Dendritic cell treated with granulocyte-macrophage colony-stimulating factor and Interleukin-4, amounts not matched to agents 40 ng/mL and 50 ng/mL, for 4 days (primary cell): ENCODE data around the gene FLNB.
"Not testable (repeated sequence)": the region's sequence is repeated elsewhere in the genome, so short reads cannot be mapped to it uniquely, and the experiment has no call there.

Experiments
- H3K27ac Mint-ChIP-seq: one replicate; pipeline ENCODE4 v1.8.0; 2022; ENCODE audit warnings: mild to moderate bottlenecking, mixed read lengths
- H3K27me3 Mint-ChIP-seq: one replicate; pipeline ENCODE4 v1.8.0; 2022; ENCODE audit warnings: mild to moderate bottlenecking, mixed read lengths
- H3K36me3 Mint-ChIP-seq: one replicate; pipeline ENCODE4 v1.8.0; 2022; ENCODE audit warnings: low read depth, mixed read lengths
- H3K4me1 Mint-ChIP-seq: one replicate; pipeline ENCODE4 v1.8.0; 2022; ENCODE audit warnings: low read depth, mixed read lengths
- H3K4me3 Mint-ChIP-seq: one replicate; pipeline ENCODE4 v1.8.0; 2022; ENCODE audit warnings: mild to moderate bottlenecking, moderate library complexity, mixed read lengths
- H3K9me3 Mint-ChIP-seq: one replicate; pipeline ENCODE4 v1.8.0; 2022; ENCODE audit warnings: mixed read lengths
- intact Hi-C: fragments of 100-400 bp; cut with micrococcal nuclease; formaldehyde crosslinking; loops from one replicate; pipeline ENCODE4 v1.15.0; 2022

FLNB gene

DNA sequence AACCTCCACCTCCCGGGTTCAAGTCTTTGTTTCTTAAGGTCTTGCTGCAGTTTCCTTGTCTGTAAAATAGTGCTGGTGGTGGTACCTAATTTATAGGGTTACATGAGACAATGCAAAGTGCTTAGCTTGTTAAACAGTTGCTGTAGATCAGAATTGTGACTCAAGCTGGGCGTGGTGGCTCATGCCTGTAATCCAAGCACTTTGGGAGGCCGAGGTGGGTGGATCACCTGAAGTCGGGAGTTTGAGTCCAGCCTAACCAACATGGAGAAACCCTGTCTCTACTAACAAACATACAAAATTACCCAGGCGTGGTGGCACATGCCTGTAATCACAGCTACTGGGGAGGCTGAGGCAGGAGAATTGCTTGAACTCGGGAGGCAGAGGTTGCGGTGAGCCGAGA is 19.0 kb upstream of the FLNB start:
- Mint-ChIP-seq H3K27me3 (peaks cover 14% of the 10 kb centered on the region), H3K4me1 (peaks cover 33% of the 10 kb centered on the region)
- H3K36me3 Mint-ChIP-seq, H3K27ac Mint-ChIP-seq, H3K4me3 Mint-ChIP-seq, H3K9me3 Mint-ChIP-seq, intact Hi-C loops: not testable (repeated sequence)

DNA sequence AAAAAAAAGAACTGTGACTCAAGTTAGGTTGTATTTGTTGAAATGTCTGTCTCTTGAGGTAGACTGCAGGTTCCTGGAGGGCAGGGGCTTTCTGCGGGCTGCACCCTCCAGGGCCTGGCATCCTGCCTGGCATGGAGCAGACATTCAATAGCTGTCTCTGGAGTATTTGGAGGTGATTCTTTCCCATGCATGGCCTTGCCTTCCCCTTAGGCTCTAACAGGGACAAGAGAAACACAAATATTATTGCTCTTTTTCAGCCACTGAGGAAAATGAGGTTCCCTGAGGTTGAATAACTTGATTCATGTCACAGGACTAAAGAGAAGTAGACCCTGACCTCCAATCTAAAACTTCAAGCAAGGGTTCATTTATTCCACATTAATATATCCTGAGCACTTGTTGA is 18.6 kb upstream of the FLNB start:
- Mint-ChIP-seq H3K27ac (no peak overlapping the region), H3K36me3 (no peaks in the 10 kb centered on the region), H3K27me3 (peaks cover 14% of the 10 kb centered on the region), H3K4me1 (peaks cover 28% of the 10 kb centered on the region), H3K4me3 (no peak overlapping the region), H3K9me3 (no peaks in the 10 kb centered on the region)
- intact Hi-C loops: no loop called here

- no peak overlapping the region for H3K27ac Mint-ChIP-seq
- no peaks in the 10 kb centered on the region for H3K36me3 Mint-ChIP-seq
- no peak overlapping the region for H3K4me3 Mint-ChIP-seq
- H3K9me3 Mint-ChIP-seq: no peaks in the 10 kb centered on the region
- peaks cover 9% of the 10 kb centered on the region for H3K4me1 Mint-ChIP-seq
- H3K27me3 Mint-ChIP-seq: peaks cover 4% of the 10 kb centered on the region
- intact Hi-C loops: no loop called here
Observed at GRCh38 chr3:57992452-57993213, 15.6 kb upstream of the FLNB start.

GRCh38 chr3:57998366-57999283 is 9.6 kb upstream of the FLNB start:
- no peaks in the 10 kb centered on the region for H3K36me3 Mint-ChIP-seq
- H3K9me3 Mint-ChIP-seq: no peaks in the 10 kb centered on the region
- no peak overlapping the region for H3K27ac Mint-ChIP-seq
- H3K4me1 Mint-ChIP-seq: peaks cover 37% of the 10 kb centered on the region
- intact Hi-C loops: loop anchor here (5.0 kb wide), 1 partner anchor 36 kb away; no protein-coding TSS in a partner anchor
- H3K27me3 Mint-ChIP-seq: peaks cover 2% of the 10 kb centered on the region
- peak overlapping the region; percentile 4 for H3K4me3 Mint-ChIP-seq

DNA sequence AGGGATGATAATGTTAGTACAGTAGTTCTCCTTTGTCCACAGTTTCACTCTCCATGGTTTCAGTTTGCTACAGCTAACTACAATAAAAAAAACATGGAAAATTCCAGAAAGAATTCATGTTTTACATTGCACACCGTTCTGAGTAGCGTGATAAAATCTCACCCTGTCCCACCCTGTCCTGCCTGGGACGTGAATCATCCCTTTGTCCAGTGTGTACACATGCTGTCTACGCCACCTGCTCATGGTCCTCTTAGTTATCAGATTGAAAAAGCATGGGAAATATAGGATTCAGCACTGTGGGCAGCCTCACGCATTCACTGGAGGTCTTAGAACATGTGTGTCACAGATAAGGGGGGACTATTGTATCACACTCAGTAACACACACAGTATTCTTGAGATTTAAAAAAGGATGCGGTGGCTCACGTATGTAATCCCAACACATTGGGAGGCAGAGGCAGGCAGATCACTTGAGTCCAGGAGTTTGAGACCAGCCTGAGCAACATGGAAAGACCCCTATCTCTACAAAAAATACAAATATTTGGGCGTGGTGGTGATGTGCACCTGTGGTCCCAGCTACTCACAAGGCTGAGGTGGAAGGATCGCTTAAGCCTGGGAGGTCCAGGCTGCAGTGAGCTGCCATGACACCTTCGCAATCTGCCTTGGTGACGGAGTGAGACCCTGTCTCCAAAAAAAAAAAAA is 8.7 kb upstream of the FLNB start:
- Mint-ChIP-seq H3K4me3 (no peak overlapping the region), H3K9me3 (no peaks in the 10 kb centered on the region), H3K4me1 (peaks cover 37% of the 10 kb centered on the region), H3K27me3 (peaks cover 2% of the 10 kb centered on the region), H3K36me3 (no peaks in the 10 kb centered on the region), H3K27ac (no peak overlapping the region)
- intact Hi-C loops: loop anchor here (5.0 to 10.0 kb wide), 2 partner anchors 37 to 305 kb away; partner anchors contain the start of genes HTD2 and RPP14

DNA sequence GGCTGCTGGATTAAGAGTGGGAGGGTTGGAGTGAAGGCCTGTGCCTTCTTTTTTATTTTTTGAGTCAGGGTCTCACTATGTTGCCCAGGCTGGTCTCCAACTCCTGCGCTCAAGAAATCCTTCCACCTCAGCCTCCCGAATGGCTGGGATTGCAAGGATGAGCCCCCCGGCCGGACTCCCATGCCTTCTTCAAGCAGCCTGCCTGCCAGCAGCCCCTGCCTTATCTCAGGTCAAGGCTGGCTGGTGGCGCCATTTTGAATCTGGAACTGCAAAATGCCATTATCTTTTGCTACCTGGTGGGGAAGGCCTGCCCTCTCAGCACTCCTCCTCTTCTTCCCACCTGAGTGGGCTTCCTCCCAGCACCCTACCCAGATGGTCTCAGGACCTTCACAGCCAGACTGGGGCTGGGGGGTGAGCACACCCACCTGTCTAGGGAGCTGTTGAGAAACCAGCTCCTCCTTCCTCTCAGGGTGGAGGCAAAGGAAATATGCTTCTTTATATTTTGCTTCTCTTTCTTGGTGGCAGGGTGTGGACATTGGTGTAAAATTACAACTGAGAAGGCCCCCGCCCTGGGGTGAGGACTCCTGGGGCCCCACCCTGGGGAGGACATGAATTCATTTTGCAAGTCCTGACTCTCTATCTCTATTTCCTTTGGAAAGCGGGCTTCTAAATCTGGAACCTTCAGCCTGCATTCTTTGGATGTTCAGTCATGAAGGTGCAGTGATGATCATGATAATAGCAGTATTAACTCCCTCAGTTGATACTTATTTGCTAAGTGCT is 7.7 kb upstream of the FLNB start:
- H3K36me3 Mint-ChIP-seq: no peaks in the 10 kb centered on the region
- H3K4me3 Mint-ChIP-seq: no peak overlapping the region

DNA sequence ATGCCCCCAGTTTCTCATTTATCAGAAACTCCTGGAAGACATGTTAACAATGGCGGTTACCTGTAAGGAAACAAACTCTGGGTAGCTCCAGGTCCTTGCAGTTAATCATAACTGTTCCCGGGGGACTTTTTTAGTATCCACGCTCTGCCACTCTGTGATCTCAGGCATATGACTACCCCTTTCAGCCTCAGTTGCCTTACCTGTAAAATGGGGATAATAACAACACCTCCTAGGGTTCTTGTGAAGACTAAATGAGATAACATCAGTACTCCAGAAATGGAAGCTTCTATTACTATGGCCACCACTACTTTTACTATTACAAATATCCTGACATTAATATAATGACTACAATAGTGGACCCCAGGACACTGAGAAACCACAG is 7.1 kb upstream of the FLNB start:
- peaks cover 2% of the 10 kb centered on the region for H3K27me3 Mint-ChIP-seq
- intact Hi-C loops: loop anchor here (10.0 kb wide), 1 partner anchor 304 kb away; the partner anchor contains the start of genes HTD2 and RPP14
- no peaks in the 10 kb centered on the region for H3K9me3 Mint-ChIP-seq
- no peaks in the 10 kb centered on the region for H3K36me3 Mint-ChIP-seq
- H3K4me1 Mint-ChIP-seq: peaks cover 37% of the 10 kb centered on the region
- H3K4me3 Mint-ChIP-seq: no peak overlapping the region
- no peak overlapping the region for H3K27ac Mint-ChIP-seq

More for the DNA sequence above, 7.7 kb upstream of the FLNB start:
- Mint-ChIP-seq H3K4me1 (peaks cover 37% of the 10 kb centered on the region), H3K9me3 (no peaks in the 10 kb centered on the region), H3K27me3 (peaks cover 2% of the 10 kb centered on the region), H3K27ac (no peak overlapping the region)
- intact Hi-C loops: loop anchor here (10.0 kb wide), 1 partner anchor 304 kb away; the partner anchor contains the start of genes HTD2 and RPP14

GRCh38 chr3:58001979-58002378 is 6.2 kb upstream of the FLNB start:
- no peak overlapping the region for H3K27ac Mint-ChIP-seq
- H3K4me1 Mint-ChIP-seq: peaks cover 37% of the 10 kb centered on the region
- no peak overlapping the region for H3K4me3 Mint-ChIP-seq
- H3K27me3 Mint-ChIP-seq: peaks cover 2% of the 10 kb centered on the region
- intact Hi-C loops: loop anchor here (10.0 kb wide), 1 partner anchor 303 kb away; the partner anchor contains the start of genes HTD2 and RPP14
- no peaks in the 10 kb centered on the region for H3K9me3 Mint-ChIP-seq
- H3K36me3 Mint-ChIP-seq: no peaks in the 10 kb centered on the region

- Mint-ChIP-seq H3K27me3 (peaks cover 2% of the 10 kb centered on the region), H3K27ac (no peak overlapping the region), H3K9me3 (no peaks in the 10 kb centered on the region), H3K4me1 (peaks cover 36% of the 10 kb centered on the region), H3K36me3 (no peaks in the 10 kb centered on the region), H3K4me3 (no peak overlapping the region)
- intact Hi-C loops: loop anchor here (10.0 kb wide), 1 partner anchor 302 kb away; the partner anchor contains the start of genes HTD2 and RPP14
Observed at GRCh38 chr3:58003093-58003492, 5.1 kb upstream of the FLNB start.

GRCh38 chr3:58004973-58005372 is 3.2 kb upstream of the FLNB start:
- intact Hi-C loops: loop anchor here (5.0 to 10.0 kb wide), 2 partner anchors 172 to 300 kb away; partner anchors contain the start of genes HTD2 and RPP14
- Mint-ChIP-seq H3K27me3 (peaks cover 5% of the 10 kb centered on the region), H3K27ac (no peak overlapping the region), H3K4me1 (peaks cover 30% of the 10 kb centered on the region), H3K4me3 (no peak overlapping the region), H3K9me3 (no peaks in the 10 kb centered on the region), H3K36me3 (no peaks in the 10 kb centered on the region)

GRCh38 chr3:58005669-58006068 is 2.6 kb upstream of the FLNB start:
- Mint-ChIP-seq H3K27me3 (peaks cover 5% of the 10 kb centered on the region), H3K4me1 (peaks cover 30% of the 10 kb centered on the region), H3K4me3 (no peak overlapping the region), H3K9me3 (no peaks in the 10 kb centered on the region), H3K36me3 (no peaks in the 10 kb centered on the region), H3K27ac (no peak overlapping the region)
- intact Hi-C loops: loop anchor here (5.0 to 10.0 kb wide), 2 partner anchors 172 to 299 kb away; partner anchors contain the start of genes HTD2 and RPP14

DNA sequence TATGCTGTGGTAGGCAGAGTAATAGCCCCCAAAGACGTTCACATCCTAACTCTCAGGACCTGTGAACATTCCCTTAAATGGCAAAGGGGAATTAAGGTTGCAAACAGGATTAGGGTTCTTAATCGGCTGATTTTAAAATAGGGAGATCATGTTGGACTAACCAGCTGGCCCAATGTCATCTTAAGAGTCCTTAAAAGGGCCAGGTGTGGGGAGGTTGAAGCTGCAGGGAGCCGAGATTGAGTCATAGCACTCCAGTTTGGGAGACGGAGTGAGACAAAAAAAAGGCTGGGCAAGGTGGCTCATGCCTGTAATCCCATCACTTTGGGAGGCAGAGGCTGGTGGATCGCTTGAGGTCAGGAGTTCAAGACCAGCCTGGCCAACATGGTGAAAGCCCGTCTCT is 1.6 kb upstream of the FLNB start:
- intact Hi-C loops: loop anchor here (5.0 to 10.0 kb wide), 2 partner anchors 171 to 298 kb away; partner anchors contain the start of genes HTD2 and RPP14
- Mint-ChIP-seq H3K4me3 (no peak overlapping the region), H3K9me3 (no peaks in the 10 kb centered on the region), H3K27ac (no peak overlapping the region), H3K27me3 (peaks cover 5% of the 10 kb centered on the region), H3K36me3 (no peaks in the 10 kb centered on the region), H3K4me1 (peaks cover 32% of the 10 kb centered on the region)
